ENCODE results near the gene DPYD. TPM values are rescaled to one million over a fixed set of nuclear protein-coding genes. Genes with fewer than 3 reads are reported as not detected.

The DPYD gene
- total and polyA plus RNA-seq, 9 of the 15 experiments (the other 6 are each of a cell fraction or from before 2014, with no cell fraction given), result 0.03 to 0.25 (median 0.08) TPM; not detected in 2

DNA sequence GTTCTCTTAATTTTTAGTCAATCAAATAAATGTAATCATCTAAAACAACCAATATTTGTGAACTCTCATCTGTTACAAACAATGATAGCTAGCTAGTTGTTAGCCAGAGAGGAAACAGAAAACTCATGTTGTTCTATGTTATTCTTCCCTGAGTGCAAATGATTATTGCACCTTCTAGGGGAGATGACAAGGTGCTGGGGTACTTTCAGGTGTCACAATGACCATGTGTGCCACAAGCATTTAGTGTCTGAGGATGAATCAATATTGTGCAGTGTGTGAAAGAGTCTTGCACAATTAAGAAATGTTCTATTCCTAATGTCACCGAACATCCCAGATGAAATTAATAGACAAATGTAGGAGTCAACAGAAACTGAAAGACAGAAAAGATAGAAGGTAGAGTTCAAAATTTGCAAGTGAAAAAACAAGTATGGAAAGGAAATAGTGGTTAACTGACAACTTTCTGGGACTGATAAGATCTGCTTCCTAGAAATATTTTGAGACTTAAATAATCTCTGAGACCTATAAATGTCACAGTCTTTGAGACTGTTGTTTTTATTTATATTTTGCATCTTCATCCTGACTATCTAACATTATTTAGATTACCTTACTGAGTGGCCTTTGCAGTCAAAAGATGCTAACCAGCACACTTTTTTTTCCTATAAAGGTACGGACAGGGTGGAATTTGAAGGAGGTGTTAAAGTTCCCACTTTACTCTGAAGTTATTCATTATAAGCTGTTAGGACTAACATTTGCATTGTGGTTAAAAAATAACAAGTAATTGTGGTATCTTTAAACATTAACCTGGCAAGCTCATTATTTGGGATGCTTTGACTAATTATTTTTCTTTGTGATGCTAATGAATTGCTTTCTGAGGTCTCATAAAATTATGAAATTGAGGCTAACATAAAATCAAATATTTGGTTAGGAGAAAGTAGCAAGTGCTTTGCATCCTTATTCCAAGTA is 21.6 kb upstream of the DPYD start:
- no peaks in the 10 kb centered on the region for H3K4me1 ChIP-seq (replicated peaks in 1 of 2; ENCODE audit: control insufficient read depth in 2 of 2, insufficient read depth in 2 of 2, low read length in 2 of 2)
- no peak overlapping the region for H3K4me2 ChIP-seq (ENCODE audit: insufficient read depth, low read length)
- intact Hi-C loops (cut with micrococcal nuclease) (no loop called here), in situ Hi-C loops (cut with MboI) (no loop called here)
- no peaks in the 10 kb centered on the region for H3K27me3 ChIP-seq (ENCODE audit: control insufficient read depth in 2 of 2, insufficient read depth in 2 of 2, low read length in 2 of 2)
- H3K9me1 ChIP-seq (ENCODE audit: control insufficient read depth, insufficient read depth, low read length), result no peaks in the 10 kb centered on the region
- no peaks in the 10 kb centered on the region for H3K36me3 ChIP-seq (ENCODE audit: control insufficient read depth, insufficient read depth, low read length)
- H3K27ac ChIP-seq (ENCODE audit: extremely low read depth, low read depth, low read length), result no peak overlapping the region
- DNase-seq (ENCODE audit: extremely low read depth in 1 of 4, low spot score in 3 of 4) (no peak), FAIRE-seq (no peak), ATAC-seq (no peak)
- no peaks in the 10 kb centered on the region for H3K79me2 ChIP-seq (ENCODE audit: control insufficient read depth, insufficient read depth, low read length)
- 0% methylated on average over 2 of the region's 2 CpGs for WGBS (ENCODE audit: insufficient coverage, low coverage, missing lambda C conversion rate)
- H2AFZ ChIP-seq (ENCODE audit: low read depth, low read length), result no peak overlapping the region
- CTCF ChIA-PET (ENCODE audit: low intra/inter-chr PET ratio), result no interaction called here
- POLR2A ChIA-PET, result no interaction called here
- H3K9ac ChIP-seq (ENCODE audit: insufficient read depth in 1 of 2, low read depth in 2 of 2, low read length in 2 of 2), result no peak overlapping the region
- no peak for TF ChIP-seq NFATC3 (IDR thresholded peaks at IDR 0.05)
- TF ChIP-seq, protein P1, sequence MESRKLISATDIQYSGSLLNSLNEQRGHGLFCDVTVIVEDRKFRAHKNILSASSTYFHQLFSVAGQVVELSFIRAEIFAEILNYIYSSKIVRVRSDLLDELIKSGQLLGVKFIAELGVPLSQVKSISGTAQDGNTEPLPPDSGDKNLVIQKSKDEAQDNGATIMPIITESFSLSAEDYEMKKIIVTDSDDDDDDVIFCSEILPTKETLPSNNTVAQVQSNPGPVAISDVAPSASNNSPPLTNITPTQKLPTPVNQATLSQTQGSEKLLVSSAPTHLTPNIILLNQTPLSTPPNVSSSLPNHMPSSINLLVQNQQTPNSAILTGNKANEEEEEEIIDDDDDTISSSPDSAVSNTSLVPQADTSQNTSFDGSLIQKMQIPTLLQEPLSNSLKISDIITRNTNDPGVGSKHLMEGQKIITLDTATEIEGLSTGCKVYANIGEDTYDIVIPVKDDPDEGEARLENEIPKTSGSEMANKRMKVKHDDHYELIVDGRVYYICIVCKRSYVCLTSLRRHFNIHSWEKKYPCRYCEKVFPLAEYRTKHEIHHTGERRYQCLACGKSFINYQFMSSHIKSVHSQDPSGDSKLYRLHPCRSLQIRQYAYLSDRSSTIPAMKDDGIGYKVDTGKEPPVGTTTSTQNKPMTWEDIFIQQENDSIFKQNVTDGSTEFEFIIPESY (CRISPR knock-in tag; IDR thresholded peaks at IDR 0.05), result no peak
- no peak for TF ChIP-seq BDP1 (IDR thresholded peaks at IDR 0.05; ENCODE audit: insufficient read depth, insufficient read length)
- no peak for TF ChIP-seq MEIS2 (IDR thresholded peaks at IDR 0.05; ENCODE audit: partially characterized antibody)
- TF ChIP-seq, protein P2, sequence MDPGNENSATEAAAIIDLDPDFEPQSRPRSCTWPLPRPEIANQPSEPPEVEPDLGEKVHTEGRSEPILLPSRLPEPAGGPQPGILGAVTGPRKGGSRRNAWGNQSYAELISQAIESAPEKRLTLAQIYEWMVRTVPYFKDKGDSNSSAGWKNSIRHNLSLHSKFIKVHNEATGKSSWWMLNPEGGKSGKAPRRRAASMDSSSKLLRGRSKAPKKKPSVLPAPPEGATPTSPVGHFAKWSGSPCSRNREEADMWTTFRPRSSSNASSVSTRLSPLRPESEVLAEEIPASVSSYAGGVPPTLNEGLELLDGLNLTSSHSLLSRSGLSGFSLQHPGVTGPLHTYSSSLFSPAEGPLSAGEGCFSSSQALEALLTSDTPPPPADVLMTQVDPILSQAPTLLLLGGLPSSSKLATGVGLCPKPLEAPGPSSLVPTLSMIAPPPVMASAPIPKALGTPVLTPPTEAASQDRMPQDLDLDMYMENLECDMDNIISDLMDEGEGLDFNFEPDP (CRISPR knock-in tag; IDR thresholded peaks at IDR 0.05), result no peak
- TF ChIP-seq ZNF589 (CRISPR knock-in tag; IDR thresholded peaks at IDR 0.05; ENCODE audit: low read depth), result no peak
- TF ChIP-seq, protein P3, sequence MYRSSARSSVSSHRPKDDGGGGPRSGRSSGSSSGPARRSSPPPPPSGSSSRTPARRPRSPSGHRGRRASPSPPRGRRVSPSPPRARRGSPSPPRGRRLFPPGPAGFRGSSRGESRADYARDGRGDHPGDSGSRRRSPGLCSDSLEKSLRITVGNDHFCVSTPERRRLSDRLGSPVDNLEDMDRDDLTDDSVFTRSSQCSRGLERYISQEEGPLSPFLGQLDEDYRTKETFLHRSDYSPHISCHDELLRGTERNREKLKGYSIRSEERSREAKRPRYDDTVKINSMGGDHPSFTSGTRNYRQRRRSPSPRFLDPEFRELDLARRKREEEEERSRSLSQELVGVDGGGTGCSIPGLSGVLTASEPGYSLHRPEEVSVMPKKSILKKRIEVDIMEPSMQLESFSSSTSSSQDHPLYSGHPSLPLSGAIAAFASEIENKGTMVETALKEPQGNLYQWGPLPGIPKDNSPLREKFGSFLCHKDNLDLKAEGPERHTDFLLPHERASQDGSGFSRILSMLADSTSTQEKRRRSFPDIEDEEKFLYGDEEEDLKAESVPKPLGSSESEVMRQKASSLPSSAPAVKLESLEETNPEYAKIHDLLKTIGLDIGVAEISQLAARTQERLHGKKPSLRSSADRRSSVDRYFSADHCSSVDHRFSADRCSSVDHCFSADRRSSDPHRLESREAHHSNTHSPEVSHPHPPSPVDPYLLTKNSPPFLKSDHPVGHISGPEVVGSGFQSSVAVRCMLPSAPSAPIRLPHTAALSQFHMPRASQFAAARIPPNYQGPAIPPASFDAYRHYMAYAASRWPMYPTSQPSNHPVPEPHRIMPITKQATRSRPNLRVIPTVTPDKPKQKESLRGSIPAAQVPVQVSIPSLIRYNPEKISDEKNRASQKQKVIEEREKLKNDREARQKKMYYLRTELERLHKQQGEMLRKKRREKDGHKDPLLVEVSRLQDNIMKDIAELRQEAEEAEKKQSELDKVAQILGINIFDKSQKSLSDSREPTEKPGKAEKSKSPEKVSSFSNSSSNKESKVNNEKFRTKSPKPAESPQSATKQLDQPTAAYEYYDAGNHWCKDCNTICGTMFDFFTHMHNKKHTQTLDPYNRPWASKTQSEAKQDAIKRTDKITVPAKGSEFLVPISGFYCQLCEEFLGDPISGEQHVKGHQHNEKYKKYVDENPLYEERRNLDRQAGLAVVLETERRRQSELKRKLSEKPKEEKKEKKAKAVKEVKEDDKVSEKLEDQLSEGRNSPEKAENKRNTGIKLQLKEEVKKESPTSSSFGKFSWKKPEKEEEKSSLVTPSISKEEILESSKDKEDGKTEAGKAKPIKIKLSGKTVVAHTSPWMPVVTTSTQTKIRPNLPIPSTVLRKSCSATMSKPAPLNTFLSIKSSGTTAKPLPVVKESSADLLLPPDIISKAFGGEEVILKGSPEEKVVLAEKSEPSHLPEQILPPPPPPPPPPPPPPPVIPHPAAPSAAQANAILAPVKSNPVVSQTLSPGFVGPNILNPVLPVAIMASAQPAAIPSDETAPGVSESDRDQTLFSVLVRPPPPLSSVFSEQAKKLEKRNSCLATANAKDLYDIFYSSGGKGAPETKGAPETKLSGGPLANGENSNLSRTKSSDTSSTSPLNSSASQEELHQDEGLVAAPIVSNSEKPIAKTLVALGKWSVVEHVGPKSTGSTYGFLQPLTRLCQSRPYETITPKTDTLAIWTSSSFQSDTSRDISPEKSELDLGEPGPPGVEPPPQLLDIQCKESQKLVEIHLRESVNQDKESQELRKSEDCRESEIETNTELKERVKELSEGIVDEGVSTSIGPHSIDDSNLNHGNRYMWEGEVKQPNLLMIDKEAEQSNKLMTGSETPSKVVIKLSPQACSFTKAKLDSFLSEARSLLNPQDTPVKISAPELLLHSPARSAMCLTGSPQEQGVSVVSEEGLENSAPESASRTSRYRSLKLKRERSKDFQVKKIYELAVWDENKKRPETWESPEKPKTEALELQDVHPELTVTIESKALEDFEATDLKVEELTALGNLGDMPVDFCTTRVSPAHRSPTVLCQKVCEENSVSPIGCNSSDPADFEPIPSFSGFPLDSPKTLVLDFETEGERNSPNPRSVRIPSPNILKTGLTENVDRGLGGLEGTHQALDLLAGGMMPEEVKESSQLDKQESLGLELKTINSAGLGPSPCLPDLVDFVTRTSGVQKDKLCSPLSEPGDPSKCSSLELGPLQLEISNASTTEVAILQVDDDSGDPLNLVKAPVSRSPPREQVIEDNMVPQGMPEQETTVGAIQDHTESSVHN (IDR thresholded peaks at IDR 0.05; ENCODE audit: borderline replicate concordance in 1 of 2, low read depth in 1 of 2), result no peak
- no peak for TF ChIP-seq MECOM (CRISPR knock-in tag; IDR thresholded peaks at IDR 0.05)
- TF ChIP-seq ARHGAP35 (IDR thresholded peaks at IDR 0.05; ENCODE audit: partially characterized antibody), result no peak
- BruUV-seq (replicated peaks), result no TSS peak
- no peaks in the 10 kb centered on the region for H3K9me3 ChIP-seq (replicated peaks; ENCODE audit: control insufficient read depth, insufficient read depth, low read depth, low read length)
- H3K4me3 ChIP-seq, result no peak overlapping the region
- no peaks in the 10 kb centered on the region for H4K20me1 ChIP-seq (replicated peaks; ENCODE audit: control insufficient read depth, insufficient read depth, low read length)
